HG02759 (cell line): ENCODE measurements around the gene KCTD18.

Experiments used
- ATAC-seq: cut with Tn5 transposase; IDR thresholded peaks from one replicate; pipeline ENCODE4 v1.9.1; 2021; ENCODE audit warnings: mild to moderate bottlenecking, moderate library complexity; ENCODE audit not compliant: unreplicated experiment

The KCTD18 gene

DNA sequence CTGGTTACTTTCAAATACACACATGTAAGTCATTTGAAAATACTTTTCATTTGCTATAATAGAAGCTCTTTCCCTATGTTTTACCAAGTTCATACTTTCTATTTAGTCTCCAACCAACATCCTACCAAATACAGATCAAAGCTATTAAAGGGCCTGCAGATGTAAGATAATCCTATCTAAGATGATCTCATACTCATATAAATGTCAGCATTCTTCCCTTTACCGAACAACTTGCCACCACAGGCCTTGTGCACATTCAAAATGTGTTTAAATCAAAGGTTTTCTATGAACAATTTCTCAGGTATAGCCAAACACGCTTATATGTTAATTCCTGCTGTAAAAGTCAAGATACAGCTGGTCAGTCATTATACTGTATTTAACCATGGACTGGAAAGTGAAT, 23.3 kb downstream of the KCTD18 start:
- no peak for ATAC-seq

DNA sequence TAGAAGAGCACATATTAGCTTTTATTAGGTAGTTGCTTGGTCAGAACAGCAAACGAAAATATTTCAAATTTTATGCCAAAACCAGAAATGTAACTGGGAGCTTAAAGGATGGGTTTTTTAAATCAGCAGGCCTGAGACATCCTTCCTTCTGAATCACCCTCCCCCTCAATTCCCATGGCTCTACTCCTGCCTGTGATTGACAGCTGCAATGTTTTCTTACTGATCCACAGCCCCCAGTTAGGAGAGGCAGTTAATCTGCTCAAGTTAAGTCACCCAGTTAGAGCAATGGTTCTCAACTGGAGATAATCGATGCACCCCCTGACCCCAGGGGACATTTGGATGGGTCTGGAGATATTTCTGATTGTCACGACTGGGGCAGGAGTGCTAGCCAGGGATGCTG, 24.9 kb downstream of the KCTD18 start:
- ATAC-seq = no peak

DNA sequence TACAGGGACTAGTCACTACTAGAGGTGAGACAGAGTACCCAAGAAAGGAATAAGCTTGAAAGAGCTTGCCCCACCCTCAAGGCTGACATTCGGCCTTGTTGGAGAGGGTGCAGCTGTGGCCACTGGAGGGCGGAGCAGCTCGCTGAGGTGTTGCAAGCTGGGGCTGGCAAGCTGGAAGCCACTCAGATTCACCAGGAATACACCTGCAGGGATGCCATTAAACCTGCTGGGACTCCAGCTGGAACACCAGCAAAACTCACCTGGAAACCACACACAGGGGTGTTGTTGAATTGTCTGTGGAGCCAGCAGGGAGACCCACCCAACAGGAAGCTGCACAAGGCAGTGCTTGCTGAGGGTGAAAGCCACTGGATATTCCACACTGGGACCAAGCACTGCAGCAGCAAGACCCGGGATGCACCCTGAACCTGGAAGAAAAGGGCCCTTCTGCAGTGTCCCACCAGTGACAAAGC, 26.1 kb downstream of the KCTD18 start:
- peak; percentile 60 for ATAC-seq

DNA sequence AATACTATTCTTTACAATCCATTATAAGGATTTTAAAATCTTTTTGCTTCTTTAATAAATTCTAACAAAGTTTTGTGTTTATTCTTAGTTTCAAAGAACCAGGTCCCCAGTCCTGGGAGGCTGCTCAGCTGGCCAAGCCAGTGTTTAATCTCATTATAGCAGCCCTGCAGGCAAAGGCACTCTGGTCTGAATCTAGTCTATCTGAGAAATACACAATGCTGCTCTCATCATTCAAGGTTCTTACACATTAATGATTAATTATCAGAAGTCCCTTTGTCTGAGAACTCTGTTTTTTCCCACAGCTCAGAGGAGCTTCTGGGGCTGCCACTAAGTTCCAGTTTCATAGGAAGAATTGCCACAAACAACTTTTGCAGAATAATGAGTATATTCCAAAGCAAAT, 27.7 kb downstream of the KCTD18 start:
- ATAC-seq = peak; percentile 54

DNA sequence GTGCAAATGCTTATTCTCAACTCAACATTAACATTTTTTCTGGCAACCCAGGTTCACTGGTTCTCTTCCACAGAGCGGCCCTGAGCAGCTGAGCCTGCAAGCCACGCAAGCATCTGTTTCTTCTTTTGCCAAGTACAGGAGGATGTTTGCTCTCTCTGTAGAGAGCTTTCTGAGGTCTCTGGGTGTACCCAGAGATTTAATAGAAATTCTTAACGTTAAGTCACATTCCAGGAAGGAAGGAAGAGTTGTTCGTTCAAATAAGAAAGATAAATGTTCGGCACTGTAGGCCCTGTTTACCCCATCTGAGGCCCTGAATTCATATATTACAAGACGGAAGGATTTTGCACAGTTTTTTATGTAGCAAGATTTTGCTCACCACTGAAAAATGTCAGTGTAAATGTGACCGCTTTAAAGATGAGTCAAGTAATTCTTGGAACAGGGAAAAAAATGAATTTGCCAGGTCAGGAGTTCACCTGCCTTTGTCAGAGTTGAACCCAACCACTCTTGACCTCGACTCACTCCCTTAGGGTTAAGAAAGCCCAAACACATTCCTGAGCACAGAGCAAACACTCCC, 30.1 kb downstream of the KCTD18 start:
- ATAC-seq = no peak

DNA sequence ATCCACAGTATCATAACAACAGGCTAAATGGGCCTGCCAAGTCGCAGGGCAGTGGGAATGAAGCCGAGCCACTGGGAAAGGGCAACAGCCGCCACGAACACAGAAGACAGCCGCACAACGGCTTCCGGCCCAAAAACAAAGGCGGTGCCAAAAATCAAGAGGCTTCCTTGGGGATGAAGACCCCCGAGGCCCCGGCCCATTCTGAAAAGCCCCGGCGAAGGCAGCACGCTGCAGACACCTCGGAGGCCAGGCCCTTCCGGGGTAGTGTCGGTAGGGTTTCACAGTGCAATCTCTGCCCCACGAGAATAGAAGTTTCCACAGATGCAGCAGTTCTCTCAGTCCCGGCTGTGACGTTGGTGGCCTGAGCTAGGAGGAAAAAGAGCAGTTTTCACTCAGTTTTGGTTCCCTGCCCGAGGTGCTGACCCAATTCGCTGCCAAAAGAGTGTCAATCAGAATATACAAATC, 32.2 kb downstream of the KCTD18 start:
- no peak for ATAC-seq

DNA sequence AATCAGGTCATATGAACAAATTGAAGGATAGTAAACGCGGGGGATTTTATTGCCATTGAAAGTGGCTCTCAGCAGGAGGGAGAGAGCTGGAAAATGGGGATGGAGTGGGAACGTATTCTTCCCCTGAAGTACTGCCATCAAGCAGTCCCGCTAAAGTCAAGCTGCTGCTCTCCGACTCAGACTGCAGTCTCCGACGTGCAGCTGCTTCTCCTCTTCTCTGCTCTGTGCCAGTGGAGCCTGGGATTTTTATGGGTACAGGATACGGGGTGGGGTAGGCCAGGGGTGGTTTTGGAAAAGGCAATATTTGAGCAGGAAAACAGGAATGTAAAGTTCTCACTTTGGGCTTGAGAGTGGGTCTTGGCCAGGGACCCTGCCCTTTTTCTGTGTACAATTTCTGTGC, 33.0 kb downstream of the KCTD18 start:
- ATAC-seq = no peak

DNA sequence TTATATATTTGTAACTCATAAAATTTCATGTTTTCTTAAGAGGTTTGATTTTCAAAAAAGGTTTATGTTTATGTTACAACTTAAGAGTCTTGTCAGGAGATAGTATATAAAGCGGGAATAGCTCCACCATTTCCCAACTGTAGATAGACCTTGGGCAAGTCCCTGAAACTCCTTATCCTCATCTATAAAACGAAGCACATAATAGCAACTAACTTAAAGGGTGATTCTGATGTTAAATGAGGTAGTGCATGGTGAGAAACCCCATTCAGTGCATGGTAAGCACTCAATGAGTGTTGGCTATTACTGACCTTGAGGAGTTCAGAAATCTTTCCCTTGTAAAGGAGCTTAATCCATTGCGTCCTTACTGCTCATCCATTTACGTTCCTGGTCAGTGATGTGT, 34.1 kb downstream of the KCTD18 start:
- ATAC-seq = no peak

DNA sequence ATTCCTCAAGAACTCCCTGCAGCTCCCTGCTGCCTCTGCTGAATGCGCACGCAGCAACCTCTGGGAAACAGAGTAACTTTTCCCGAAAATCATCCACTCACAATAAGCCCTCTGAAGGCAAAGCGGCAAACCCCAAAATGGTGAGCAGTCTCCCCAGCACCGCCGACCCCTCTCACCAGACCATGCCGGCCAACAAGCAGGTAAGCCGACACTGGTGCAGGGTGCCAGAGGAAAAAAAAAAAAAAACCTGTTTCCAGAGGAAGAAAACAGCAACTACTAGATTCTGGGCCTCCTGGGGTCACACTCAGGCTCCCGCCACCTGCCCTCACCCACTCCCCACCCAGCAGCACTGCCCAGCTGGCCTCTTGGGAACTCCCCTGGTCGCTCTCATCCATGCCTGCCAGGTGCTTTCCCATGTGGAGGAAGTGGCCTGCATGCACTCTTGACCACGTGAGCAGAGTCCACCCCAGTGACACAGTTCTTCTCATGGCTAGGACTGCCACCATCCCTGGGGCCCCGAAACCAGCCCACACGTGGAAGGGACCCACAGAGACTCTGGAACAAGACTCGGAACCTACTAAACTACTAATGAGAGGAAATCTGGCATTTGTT, 36.9 kb downstream of the KCTD18 start:
- ATAC-seq = no peak

DNA sequence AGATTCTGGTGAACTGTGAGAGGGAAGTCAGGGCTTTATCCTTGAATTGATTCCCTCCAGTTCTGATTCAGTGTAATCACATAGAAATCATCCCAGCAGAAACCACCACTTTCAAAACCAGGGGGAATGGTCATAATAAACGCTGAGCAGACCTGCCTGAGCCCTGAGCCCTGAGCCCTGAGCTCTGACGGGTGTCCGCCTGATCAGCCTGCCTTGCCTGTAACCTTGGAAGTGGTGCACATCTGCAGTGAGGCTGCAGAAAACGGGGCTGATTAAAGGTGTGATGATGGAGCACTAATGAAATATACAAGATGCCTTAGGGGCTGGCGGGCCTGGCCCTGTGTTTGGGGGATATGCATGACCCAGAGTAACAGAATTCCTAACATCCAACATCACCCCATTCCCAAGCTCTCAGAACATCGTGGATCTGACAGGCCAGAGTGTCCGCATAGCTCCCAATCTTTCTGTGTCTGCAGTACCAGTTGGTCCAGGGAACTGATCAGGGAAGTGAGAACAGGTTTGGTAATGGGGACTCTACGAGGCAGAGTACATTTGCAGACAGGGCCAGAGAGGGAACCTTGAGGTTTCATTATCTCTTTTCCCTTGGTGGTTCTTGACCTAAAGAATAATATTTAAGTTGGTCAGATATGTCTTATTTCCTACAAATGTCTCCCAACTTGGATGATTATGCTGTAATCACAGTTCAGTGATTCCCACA, 37.8 kb downstream of the KCTD18 start:
- ATAC-seq = peak; percentile 17

DNA sequence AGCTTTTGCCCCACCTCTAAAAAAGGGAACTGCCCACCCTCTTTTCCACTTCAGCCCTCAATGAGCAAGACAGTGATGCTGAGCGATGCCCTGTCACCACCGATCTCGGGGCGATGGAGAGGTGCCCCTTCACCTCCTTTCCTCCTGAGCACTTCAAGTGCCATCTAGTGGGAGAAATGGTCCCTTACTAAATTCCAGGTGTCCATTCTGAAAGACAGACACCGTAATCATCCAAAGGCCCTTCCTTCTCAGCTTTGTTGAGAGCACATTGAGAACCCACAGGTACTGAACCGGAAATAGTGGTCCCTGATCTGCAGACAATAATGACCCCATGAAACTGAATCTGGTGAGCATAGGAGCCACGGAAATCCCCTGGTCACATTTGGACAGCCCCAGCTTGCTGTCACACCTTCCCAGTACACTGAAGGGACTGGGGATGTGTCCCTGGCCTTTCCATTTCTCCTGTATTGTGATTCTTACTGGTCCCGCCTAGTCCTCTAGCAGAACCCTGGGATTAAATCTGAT, 38.5 kb downstream of the KCTD18 start:
- peak; percentile 86 for ATAC-seq

DNA sequence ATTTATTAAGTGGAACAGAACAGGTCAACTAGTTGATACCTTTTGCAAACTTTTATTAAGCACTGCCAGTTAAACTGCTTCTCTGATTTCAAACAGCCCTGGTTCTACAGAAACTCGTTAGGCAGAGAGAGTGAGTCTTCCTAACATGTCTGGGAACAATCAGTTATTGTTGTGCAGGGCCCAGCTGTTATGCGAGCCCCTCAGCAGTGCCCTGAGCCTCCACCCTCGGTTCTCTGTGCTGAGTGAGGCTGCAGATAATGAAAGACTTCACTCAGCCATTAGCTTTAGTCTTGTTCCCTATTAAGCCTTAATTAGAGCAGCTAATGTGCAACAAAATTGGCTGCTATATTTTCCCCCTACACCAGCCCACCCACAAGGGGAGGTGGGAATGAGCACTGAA, 39.6 kb downstream of the KCTD18 start:
- ATAC-seq = no peak

DNA sequence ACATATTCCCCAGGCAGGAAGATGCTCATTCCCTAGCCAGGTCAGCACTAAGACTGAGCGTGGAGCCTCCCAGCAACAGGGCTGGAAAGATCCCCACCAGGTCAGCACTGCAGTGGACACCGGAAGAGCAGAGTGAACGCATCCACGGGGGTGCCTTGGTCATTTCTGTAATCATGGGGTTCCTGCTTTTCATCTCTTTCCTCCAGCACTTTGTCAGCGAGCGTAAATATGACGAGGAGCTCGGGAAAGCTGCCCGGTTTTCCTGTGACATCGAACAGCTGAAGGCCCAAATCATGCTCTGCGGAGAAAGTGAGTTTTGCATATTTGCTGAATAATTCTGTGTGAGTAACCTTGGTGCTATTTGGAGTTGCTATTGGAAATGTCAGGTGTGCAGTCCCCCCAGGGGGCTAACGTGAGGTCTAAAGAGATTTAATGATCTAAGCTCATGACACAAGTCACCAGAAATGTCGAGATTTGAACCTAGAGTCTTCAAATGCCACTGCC, 40.1 kb downstream of the KCTD18 start:
- ATAC-seq = no peak

DNA sequence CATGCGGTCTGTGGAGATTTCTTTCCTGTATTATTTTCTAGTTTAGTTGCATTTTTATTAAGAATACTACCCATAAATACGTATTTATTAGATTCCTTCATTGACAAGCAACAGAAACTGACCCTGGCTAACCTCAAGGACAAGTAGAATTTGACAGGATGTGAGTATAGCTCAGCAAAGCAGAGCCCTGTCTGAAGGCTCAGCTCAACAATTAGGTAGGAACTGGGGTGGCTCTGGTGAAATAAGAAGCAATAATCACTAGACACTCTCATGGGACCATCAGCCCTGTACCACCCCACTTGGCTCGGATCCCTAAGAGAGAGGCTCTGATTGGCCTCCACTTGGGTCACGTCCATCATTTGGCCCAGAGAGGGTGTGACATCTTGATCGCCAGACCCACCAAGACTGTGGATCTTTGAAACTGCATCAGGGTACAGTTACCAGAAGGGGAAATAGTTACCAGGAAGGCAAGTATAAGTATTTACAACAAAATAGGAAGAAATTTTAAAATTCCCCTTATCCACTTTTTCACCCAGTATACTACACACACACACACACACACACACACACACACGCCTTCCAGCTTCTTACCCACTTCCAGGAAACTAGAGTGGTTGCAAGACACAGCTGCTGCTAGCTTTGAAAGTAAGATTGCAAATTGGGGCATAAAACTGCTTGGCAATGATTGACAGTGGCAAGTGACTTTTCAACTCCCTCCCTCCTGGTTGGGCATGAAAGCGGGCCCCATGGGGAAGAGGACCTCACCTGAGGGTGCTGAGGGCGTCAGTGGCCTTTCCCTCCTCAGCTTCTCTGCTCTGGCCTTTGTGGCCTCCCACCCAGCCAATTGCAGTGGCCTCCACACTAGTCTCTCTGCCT, 41.8 kb downstream of the KCTD18 start:
- no peak for ATAC-seq

DNA sequence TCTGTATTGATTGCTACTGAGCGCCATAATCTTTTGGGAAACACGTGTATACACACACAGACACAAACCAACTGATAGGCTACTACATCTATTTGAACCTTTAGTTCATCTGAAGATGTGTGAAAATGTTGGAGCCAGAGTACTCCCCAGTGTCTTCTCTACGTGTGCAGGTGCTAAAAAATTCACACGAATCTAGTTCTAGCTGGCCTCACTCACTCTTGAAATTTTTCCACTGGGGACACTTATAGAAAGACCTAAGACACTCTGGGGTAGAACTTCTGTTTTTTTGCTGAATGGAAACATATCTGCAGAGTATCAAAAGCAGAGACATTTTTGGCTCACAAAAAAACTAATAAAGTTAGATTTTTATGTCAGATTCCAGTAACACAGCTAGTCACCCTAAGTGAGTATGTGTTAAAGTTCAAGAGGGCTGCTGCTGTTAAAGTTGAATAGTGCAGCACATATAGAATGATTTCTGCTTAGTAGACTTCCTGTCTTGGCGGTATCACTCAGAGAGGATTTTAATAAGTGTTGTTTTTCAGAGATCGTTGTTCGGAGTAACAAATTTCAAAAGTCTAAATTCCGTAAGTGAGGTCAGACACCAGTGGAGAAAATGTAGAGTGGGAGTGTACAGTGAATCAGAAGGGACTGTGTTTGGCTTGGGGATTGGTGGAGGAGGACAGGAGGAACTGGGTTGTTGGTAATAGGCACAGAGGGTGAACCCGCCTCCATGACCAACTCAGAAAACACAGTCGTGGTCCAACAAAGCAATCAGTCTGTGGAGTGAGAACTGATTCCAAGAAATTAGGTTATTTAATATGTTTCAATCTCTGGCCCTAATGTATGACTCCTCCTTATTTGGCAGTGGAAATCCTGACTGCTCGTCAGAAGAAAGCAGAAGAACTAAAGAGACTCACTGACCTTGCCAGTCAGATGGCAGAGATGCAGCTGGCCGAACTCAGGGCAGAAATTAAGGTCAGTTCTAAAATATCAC, 43.1 kb downstream of the KCTD18 start:
- no peak for ATAC-seq

DNA sequence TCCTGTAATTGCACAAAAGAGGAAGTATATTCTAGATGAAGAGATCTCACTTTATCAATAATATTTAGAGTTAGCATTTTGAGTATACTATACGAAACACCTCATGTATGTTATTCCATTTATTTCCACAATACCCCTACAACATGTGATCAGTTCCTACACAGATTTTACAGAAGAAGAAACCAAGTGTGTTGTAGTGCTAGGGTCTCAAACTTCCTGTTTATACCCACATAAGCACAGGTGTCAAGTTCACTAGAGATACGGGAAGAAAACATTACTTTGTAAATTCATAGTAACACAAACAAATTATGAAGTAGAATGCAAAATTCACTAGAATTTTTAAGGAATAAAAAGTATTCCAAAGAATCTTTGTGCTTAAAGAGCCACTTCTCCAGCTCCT, 46.4 kb downstream of the KCTD18 start:
- no peak for ATAC-seq

DNA sequence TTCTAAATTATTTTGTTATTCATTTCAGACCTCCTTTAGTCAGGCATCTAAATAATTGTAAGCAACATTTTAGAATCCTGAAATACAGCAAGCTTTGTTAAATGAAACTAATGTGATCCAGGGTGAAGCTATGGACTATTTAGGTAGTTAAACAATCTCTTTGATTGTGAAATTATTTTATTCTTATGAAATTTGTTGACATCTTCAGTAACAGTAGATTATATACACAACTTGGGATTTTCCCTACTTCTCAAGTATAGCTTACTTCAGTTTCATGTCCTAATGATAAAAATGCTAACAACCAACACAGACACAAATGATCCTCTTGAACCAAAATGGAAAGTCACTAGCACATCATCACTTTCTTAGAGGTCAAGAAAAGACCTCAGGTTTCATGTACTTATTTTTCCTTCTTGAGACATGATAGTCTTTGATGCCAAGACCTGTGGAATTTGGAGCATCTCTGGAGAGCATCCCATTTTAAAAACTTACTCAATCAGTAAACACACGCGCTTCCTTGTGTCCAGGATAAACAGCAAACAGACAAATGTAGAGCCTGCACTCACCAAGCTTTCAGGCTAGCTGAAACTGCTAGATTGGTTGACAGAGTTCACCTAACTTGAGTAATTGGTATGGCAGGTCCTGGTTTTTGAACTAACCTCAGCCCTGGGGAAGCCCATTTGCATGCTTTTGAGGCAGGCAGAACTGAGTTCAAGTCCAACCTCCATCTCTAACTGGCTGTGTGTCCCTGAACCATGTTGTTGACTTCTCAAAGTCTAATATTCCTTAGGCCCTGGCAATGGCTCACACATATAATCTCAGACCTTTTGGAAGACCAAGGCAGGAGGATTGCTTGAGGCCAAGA, 47.8 kb downstream of the KCTD18 start:
- ATAC-seq = no peak

DNA sequence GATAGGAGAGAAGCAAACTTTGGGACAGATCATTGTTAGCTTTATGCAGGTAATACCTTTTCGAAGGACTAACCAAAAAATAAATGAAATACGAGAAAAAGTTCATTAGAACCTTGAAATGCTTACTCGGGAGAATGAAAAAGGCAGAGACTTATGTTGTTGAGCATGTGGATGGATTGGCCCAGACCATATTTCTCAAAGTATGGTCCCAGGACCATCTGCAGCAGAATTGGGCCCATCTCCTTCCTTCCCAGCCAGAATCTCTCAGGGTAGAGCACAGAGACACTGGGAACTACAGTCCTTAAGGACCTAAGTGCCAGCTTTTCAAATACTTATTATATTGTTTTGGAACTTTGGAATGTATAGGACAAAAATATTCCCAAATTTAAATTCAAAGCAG, 50.8 kb downstream of the KCTD18 start:
- no peak for ATAC-seq

DNA sequence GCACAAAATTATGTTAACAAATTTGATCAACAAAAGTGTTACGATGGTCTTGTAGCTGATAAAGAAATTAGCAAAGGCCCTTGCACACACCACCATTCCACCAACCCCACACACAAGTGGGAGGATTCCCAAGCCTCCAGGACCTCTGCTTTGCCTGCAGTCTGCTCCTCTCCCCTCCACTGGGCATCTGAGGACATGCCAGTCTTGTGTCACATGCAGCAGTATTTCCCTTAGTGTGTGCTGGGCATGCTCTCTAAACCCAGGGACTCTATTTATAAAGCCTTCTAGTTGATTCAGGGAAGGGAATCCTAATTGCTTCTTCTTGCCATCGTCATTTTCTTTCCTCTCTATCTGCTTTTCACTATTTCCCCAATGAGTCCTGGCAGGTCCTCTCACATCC, 53.3 kb downstream of the KCTD18 start:
- no peak for ATAC-seq
